ENCODE measurements around the gene PCSK4. TPM values are rescaled to one million over a fixed set of nuclear protein-coding genes. Genes with fewer than 3 reads are reported as not detected.

PCSK4 gene
- total and polyA plus RNA-seq, 9 donors, result 0.83 to 9.4 (median 1.9) TPM; not detected in 1

DNA sequence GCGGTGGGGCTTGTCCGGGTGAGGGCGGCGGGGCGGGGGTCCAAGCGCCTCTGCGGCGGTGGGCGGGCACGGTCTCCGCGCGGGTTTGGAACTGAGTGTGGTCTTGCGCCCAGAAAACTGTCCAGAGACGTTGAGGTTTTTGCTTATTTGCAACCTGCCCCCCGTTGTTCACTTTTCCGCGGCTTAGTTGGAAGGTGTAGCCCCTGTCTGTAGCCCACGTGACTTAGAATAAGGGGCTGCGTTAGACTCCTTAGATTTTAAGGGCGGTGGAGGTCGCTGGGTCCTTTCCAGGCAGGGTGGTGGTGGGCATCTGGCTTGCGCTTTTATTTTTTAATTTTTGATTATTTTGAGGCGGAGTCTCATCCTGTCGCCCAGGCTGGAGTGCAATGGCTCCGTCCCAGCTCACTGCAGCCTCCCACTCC, 51.2 kb downstream of the PCSK4 start:
- H3K27me3 ChIP-seq, result no peaks in the 10 kb centered on the region
- no peaks in the 10 kb centered on the region for H3K9me3 ChIP-seq
- H3K4me3 ChIP-seq, result peak overlapping the region; percentile 71
- intact Hi-C loops (cut with DNase I), result no loop called here
- no peaks in the 10 kb centered on the region for H3K36me3 ChIP-seq
- TF ChIP-seq EP300 (IDR thresholded peaks at IDR 0.05) (no peak), POLR2A (IDR thresholded peaks at IDR 0.05) (no peak), CTCF (IDR thresholded peaks at IDR 0.05) (no peak)
- whole genome bisulfite sequencing, 3 donors, result 1 to 2% (median 2%) methylated on average over 26 of the region's 26 CpGs
- H3K4me1 ChIP-seq (ENCODE audit: insufficient read depth), result peaks cover 6% of the 10 kb centered on the region
- peak in 1 of 5 donors; percentile 40 for DNase-seq
- peak overlapping the region; percentile 37 to 77 for H3K27ac ChIP-seq

GRCh38 chr19:1438035-1438932, 51.9 kb downstream of the PCSK4 start, which contains the start of gene RPS15:
Gene RPS15, plus strand, starts transcription at chr19:1438396. Its CDS starts 30 bp downstream, at chr19:1438426.
- intact Hi-C loops (cut with DNase I), result no loop called here
- H3K36me3 ChIP-seq, result no peaks in the 10 kb centered on the region
- WGBS, 3 donors, result 1% methylated on average over 92 to 100 of the region's 100 CpGs

GRCh38 chr19:1437609-1438008, 52.5 kb downstream of the PCSK4 start:
- H3K27ac ChIP-seq, result no peak overlapping the region
- no peak for DNase-seq
- no peak for TF ChIP-seq POLR2A (IDR thresholded peaks at IDR 0.05)
- no peak for TF ChIP-seq CTCF (IDR thresholded peaks at IDR 0.05)
- no peak for TF ChIP-seq EP300 (IDR thresholded peaks at IDR 0.05)
- H3K36me3 ChIP-seq, result no peaks in the 10 kb centered on the region
- intact Hi-C loops (cut with DNase I), result loop anchor here in 1 of 4 donors (2.0 kb wide), 1 partner anchor 19 kb away; no protein-coding TSS in a partner anchor
- WGBS, 3 donors, result 2 to 14% (median 2%) methylated on average over 8 of the region's 8 CpGs
- H3K9me3 ChIP-seq, result no peaks in the 10 kb centered on the region
- no peak overlapping the region for H3K4me3 ChIP-seq
- H3K4me1 ChIP-seq (ENCODE audit: insufficient read depth), result peaks cover 6% of the 10 kb centered on the region
- H3K27me3 ChIP-seq, result no peaks in the 10 kb centered on the region

More at GRCh38 chr19:1438035-1438932, 51.9 kb downstream of the PCSK4 start, which contains the start of gene RPS15:
- Histone ChIP-seq H3K4me1 (ENCODE audit: insufficient read depth) (peaks cover 6% of the 10 kb centered on the region), H3K4me3 (peak within 1 kb of the TSS; percentile 71), H3K27ac (peak within 1 kb of the TSS; percentile 37 to 77), H3K27me3 (no peaks in the 10 kb centered on the region), H3K9me3 (no peaks in the 10 kb centered on the region)
- peak; percentile 94 to 98 (median 97) for DNase-seq
- TF ChIP-seq EP300 (IDR thresholded peaks at IDR 0.05), result no peak
- peak; percentile 94 for TF ChIP-seq POLR2A (IDR thresholded peaks at IDR 0.05)
- TF ChIP-seq CTCF (IDR thresholded peaks at IDR 0.05), result peak; percentile 90 to 98 (median 91)

DNA sequence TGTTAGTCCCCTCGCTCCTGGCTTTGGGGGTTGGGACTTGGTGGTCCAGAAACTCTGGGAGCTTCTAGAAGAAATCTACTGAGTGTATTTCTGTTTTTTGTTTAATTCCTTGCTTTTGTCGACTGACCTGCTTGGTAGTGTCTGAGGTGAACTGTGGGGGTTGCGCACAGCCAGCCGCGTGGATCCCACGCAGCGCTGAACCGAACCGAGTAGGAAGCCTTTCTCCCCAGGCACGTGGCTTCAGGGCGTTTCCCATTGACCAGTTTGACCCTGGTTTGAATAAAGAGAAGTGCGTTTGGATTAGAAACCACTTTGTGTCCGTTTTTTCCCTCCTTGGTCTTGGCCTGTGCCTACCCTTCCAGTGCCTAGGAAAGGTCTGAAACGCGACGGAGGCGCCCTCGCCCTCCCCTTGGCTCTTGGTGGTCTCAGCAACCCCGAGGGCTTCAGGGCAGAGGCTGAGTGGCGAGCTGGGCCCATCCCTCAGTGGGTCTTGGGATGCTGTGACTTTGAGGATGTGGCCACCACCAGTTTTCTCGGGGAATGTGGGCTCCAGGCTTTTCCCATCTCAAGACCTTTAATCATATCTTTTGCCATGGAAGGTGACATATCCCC, 54.7 kb downstream of the PCSK4 start:
- no peak overlapping the region for H3K4me3 ChIP-seq
- H3K27me3 ChIP-seq, result no peaks in the 10 kb centered on the region
- no peaks in the 10 kb centered on the region for H3K9me3 ChIP-seq
- DNase-seq, result no peak
- TF ChIP-seq POLR2A (IDR thresholded peaks at IDR 0.05), result no peak
- TF ChIP-seq CTCF (IDR thresholded peaks at IDR 0.05), result no peak
- TF ChIP-seq EP300 (IDR thresholded peaks at IDR 0.05), result no peak
- WGBS, 3 donors, result 80 to 85% (median 83%) methylated on average over 21 of the region's 21 CpGs
- H3K36me3 ChIP-seq, result no peaks in the 10 kb centered on the region
- no peak overlapping the region for H3K27ac ChIP-seq
- peaks cover 6% of the 10 kb centered on the region for H3K4me1 ChIP-seq (ENCODE audit: insufficient read depth)
- intact Hi-C loops (cut with DNase I), result no loop called here
